GM06990 (cell line): ENCODE data around the gene ABAT.

Experiments
- DNase-seq: peaks from one replicate; pipeline ENCODE4 v3.0.0-alpha.2; 2011; ENCODE audit not compliant: insufficient read length; ENCODE audit errors: extremely low read depth
- H3K27me3 ChIP-seq: replicated peaks from 2 replicates; pipeline ENCODE4 v1.6.0; 2011; ENCODE audit warnings: low read length; ENCODE audit not compliant: control insufficient read depth, insufficient read depth
- H3K36me3 ChIP-seq: 2 replicates; pipeline ENCODE4 v1.5.1; 2011; ENCODE audit warnings: low read length; ENCODE audit not compliant: control insufficient read depth, insufficient read depth
- H3K4me3 ChIP-seq: replicated peaks from 2 replicates; pipeline ENCODE4 v1.5.1; 2011; ENCODE audit warnings: low read depth, mild to moderate bottlenecking, control low read depth, low read length
- CTCF ChIP-seq: IDR thresholded peaks from 2 replicates; pipeline ENCODE4 v1.5.1; 2011; ENCODE audit warnings: low read length, control low read depth, mild to moderate bottlenecking, inconsistent platforms; ENCODE audit not compliant: insufficient read depth, poor library complexity, severe bottlenecking

The ABAT gene

GRCh38 chr16:8764525-8765250, 90.3 kb downstream of the ABAT start:
- DNase-seq, result no peak
- Histone ChIP-seq H3K27me3 (no peaks in the 10 kb centered on the region), H3K36me3 (no peaks in the 10 kb centered on the region), H3K4me3 (no peak overlapping the region)
- no peak for TF ChIP-seq CTCF

GRCh38 chr16:8767176-8767575, 92.8 kb downstream of the ABAT start:
- no peak for DNase-seq
- Histone ChIP-seq H3K4me3 (no peak overlapping the region), H3K36me3 (no peaks in the 10 kb centered on the region), H3K27me3 (no peaks in the 10 kb centered on the region)
- TF ChIP-seq CTCF, result no peak

- Histone ChIP-seq H3K4me3 (no peak overlapping the region), H3K27me3 (no peaks in the 10 kb centered on the region), H3K36me3 (no peaks in the 10 kb centered on the region)
- TF ChIP-seq CTCF, result no peak
- DNase-seq, result no peak
These were observed 93.9 kb downstream of the ABAT start for GRCh38 chr16:8768283-8768682.

GRCh38 chr16:8768692-8769091, 94.3 kb downstream of the ABAT start:
- no peak for DNase-seq
- H3K27me3 ChIP-seq, result no peaks in the 10 kb centered on the region
- H3K36me3 ChIP-seq, result no peaks in the 10 kb centered on the region
- H3K4me3 ChIP-seq, result no peak overlapping the region
- TF ChIP-seq CTCF, result no peak

GRCh38 chr16:8773537-8773936, 99.1 kb downstream of the ABAT start:
- Histone ChIP-seq H3K36me3 (no peaks in the 10 kb centered on the region), H3K4me3 (no peak overlapping the region), H3K27me3 (no peaks in the 10 kb centered on the region)
- no peak for DNase-seq
- TF ChIP-seq CTCF, result no peak

DNA sequence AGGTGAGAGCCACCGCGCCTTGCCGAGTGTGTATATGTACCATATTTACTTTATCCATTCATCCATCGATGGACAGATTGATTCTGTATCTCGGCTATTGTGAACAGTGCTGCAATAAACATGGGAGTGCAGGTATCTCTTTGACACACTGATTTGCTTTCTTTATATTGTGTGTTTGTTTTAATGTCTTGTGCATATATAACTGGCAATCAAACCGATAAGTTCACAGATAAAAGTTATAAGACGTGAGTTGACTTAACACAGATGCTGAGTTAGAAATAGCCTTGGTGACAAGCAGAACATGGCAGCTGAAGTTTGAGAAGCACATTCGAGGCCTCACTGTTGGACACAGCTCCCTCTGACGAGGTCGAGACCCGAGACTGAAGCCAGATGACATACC, 99.8 kb downstream of the ABAT start:
- no peak for TF ChIP-seq CTCF
- Histone ChIP-seq H3K36me3 (no peaks in the 10 kb centered on the region), H3K4me3 (no peak overlapping the region), H3K27me3 (no peaks in the 10 kb centered on the region)
- DNase-seq, result no peak
